Neural progenitor cell (in vitro differentiated cells): Measurements from ENCODE around the gene P3H1. TPM values are rescaled to one million over a fixed set of nuclear protein-coding genes. Genes with fewer than 3 reads are reported as not detected.
"Not testable (repeated sequence)": the region's sequence is repeated elsewhere in the genome, so short reads cannot be mapped to it uniquely, and the experiment has no call there.

Experiments used
- DNase-seq: peaks from one replicate; pipeline ENCODE4 v3.0.0-alpha.2; 2016; ENCODE audit warnings: low spot score
- H2AFZ ChIP-seq: fragments of 200-600 bp; sonication (generic); replicated peaks from 2 replicates; pipeline ENCODE4 v1.6.1; 2016; ENCODE audit warnings: antibody characterized with exemption
- H3F3A ChIP-seq: fragments of 200-600 bp; sonication (generic); 2 replicates; pipeline ENCODE4 v1.6.1; 2016; ENCODE audit warnings: antibody characterized with exemption, low read depth
- H3K27ac ChIP-seq: fragments of 200-600 bp; sonication (generic); 2 replicates; pipeline ENCODE4 v1.5.1; 2016; ENCODE audit warnings: mild to moderate bottlenecking
- H3K27me3 ChIP-seq: fragments of 200-600 bp; sonication (generic); 2 replicates; pipeline ENCODE4 v1.6.1; 2016; ENCODE audit warnings: mild to moderate bottlenecking, moderate library complexity
- H3K36me3 ChIP-seq: fragments of 200-600 bp; sonication (generic); 2 replicates; pipeline ENCODE4 v1.5.1; 2016
- H3K4me1 ChIP-seq: fragments of 200-600 bp; sonication (generic); 2 replicates; pipeline ENCODE4 v1.6.1; 2016; ENCODE audit warnings: mixed run types
- H3K4me2 ChIP-seq: fragments of 200-600 bp; sonication (generic); 2 replicates; pipeline ENCODE4 v1.6.1; 2016
- H3K4me3 ChIP-seq: fragments of 200-600 bp; sonication (generic); 2 replicates; pipeline ENCODE4 v1.5.1; 2016
- H3K79me2 ChIP-seq: fragments of 200-600 bp; sonication (generic); 2 replicates; pipeline ENCODE4 v1.6.1; 2016; ENCODE audit warnings: low read depth
- H3K9ac ChIP-seq: fragments of 200-600 bp; sonication (generic); 2 replicates; pipeline ENCODE4 v1.6.1; 2016
- H3K9me3 ChIP-seq: fragments of 200-600 bp; sonication (generic); 2 replicates; pipeline ENCODE4 v1.5.1; 2016; ENCODE audit warnings: low read depth
- H4K20me1 ChIP-seq: fragments of 200-600 bp; sonication (generic); 2 replicates; pipeline ENCODE4 v1.6.1; 2016; ENCODE audit warnings: low read depth
- H3K27ac Mint-ChIP-seq: 3 replicates; pipeline ENCODE4 v1.8.0; 2021; ENCODE audit warnings: mixed read lengths
- H3K27me3 Mint-ChIP-seq: 2 replicates; pipeline ENCODE4 v1.8.0; 2022; ENCODE audit warnings: low read depth, mild to moderate bottlenecking, inconsistent platforms, moderate library complexity, mixed read lengths; ENCODE audit not compliant: insufficient read depth
- H3K36me3 Mint-ChIP-seq: 3 replicates; pipeline ENCODE4 v1.8.0; 2021; ENCODE audit warnings: mixed read lengths
- H3K4me1 Mint-ChIP-seq: 3 replicates; pipeline ENCODE4 v1.8.0; 2021; ENCODE audit warnings: mixed read lengths
- H3K4me3 Mint-ChIP-seq: 3 replicates; pipeline ENCODE4 v1.8.0; 2021; ENCODE audit warnings: mild to moderate bottlenecking, moderate library complexity, mixed read lengths
- H3K9me3 Mint-ChIP-seq: 3 replicates; pipeline ENCODE4 v1.8.0; 2020; ENCODE audit warnings: mixed read lengths
- EZH2 ChIP-seq: fragments of 200-600 bp; sonication (generic); IDR thresholded peaks from 2 replicates; pipeline ENCODE4 v1.6.1; 2017; ENCODE audit warnings: antibody characterized with exemption, mild to moderate bottlenecking, moderate library complexity
- EZH2phosphoT487 ChIP-seq: fragments of 200-600 bp; sonication (generic); IDR thresholded peaks from 2 replicates; pipeline ENCODE4 v1.6.1; 2017; ENCODE audit warnings: antibody characterized with exemption
- total RNA-seq: library from RNA; depleted of rRNA; stranded (reverse); fragments of >200 nt; gene quantifications from 2 replicates; pipeline ENCODE4 v1.2.3, GENCODE V29; 2015; ENCODE audit warnings: low replicate concordance
- TF ChIP-seq, protein P1 (sequence below): fragments of 200-600 bp; sonication (generic); IDR thresholded peaks from 2 replicates; pipeline ENCODE4 v1.5.1; 2017; ENCODE audit warnings: antibody characterized with exemption, mild to moderate bottlenecking

Gene P3H1
- total RNA-seq, 1 donor from 2014 or later = 54.9 TPM

DNA sequence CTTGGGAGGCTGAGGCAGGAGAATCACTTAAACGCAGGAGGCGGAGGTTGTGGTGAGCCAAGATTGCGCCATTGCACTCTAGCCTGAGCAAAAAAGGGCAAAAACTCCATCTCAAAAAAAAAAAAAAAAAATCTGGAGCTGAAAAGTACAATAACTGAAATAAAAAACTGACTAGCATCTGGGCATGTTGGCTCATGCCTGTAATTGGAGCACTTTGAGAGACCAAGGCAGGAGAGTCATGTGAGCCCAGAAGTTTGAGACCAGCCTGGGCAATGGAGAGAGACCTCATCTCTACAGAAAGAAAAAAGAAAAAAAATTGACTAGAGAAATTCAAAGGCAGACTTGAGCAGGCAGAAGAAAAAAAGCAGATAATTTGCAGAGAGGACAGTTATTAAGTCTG lies 44.9 kb downstream of the P3H1 start:
- TF ChIP-seq EZH2 (no peak), EZH2phosphoT487 (no peak)
- TF ChIP-seq, protein P1, sequence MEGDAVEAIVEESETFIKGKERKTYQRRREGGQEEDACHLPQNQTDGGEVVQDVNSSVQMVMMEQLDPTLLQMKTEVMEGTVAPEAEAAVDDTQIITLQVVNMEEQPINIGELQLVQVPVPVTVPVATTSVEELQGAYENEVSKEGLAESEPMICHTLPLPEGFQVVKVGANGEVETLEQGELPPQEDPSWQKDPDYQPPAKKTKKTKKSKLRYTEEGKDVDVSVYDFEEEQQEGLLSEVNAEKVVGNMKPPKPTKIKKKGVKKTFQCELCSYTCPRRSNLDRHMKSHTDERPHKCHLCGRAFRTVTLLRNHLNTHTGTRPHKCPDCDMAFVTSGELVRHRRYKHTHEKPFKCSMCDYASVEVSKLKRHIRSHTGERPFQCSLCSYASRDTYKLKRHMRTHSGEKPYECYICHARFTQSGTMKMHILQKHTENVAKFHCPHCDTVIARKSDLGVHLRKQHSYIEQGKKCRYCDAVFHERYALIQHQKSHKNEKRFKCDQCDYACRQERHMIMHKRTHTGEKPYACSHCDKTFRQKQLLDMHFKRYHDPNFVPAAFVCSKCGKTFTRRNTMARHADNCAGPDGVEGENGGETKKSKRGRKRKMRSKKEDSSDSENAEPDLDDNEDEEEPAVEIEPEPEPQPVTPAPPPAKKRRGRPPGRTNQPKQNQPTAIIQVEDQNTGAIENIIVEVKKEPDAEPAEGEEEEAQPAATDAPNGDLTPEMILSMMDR = no peak
- Histone ChIP-seq H3K79me2 (no peaks in the 10 kb centered on the region), H3K36me3 (no peaks in the 10 kb centered on the region), H3K9ac (no peak overlapping the region), H3K4me2 (no peak overlapping the region), H3K9me3 (no peaks in the 10 kb centered on the region), H2AFZ (no peak overlapping the region), H4K20me1 (no peaks in the 10 kb centered on the region), H3K4me1 (no peaks in the 10 kb centered on the region), H3K4me3 (no peak overlapping the region), H3K27ac (no peak overlapping the region), H3F3A (peaks cover 7% of the 10 kb centered on the region), H3K27me3 (no peaks in the 10 kb centered on the region)
- Mint-ChIP-seq H3K4me3 (no peak overlapping the region), H3K36me3 (peaks cover 23% of the 10 kb centered on the region), H3K9me3 (peaks cover 10% of the 10 kb centered on the region), H3K27me3 (no peaks in the 10 kb centered on the region), H3K27ac (no peak overlapping the region), H3K4me1 (no peaks in the 10 kb centered on the region)
- DNase-seq = no peak

DNA sequence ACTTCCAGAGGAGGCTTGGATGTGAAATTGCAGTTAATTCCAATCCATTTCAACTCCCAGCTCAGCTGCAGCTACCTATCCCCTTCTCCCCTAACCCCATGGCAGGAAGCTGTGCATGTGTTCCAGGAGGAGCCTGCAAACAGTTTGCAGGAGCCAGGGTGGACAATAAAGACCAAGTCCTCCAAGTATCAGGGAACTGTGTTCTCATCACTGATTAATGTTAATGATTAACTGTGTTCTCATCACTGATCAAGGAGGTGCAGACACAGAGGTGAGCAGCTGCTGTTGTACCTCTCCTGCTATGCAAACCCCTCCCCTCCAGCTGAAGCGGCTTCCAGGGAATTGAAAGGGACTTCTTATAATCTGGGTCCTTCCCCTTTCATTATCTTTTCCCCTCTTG lies 46.0 kb downstream of the P3H1 start:
- Histone ChIP-seq H3K4me3 (no peak overlapping the region), H3K4me1 (no peaks in the 10 kb centered on the region), H4K20me1 (peaks cover 4% of the 10 kb centered on the region), H3K9ac (no peak overlapping the region), H3K27me3 (no peaks in the 10 kb centered on the region), H3K36me3 (no peaks in the 10 kb centered on the region), H3K79me2 (no peaks in the 10 kb centered on the region), H3K4me2 (no peak overlapping the region), H3F3A (peaks cover 7% of the 10 kb centered on the region), H2AFZ (no peak overlapping the region), H3K9me3 (no peaks in the 10 kb centered on the region), H3K27ac (no peak overlapping the region)
- Mint-ChIP-seq H3K27ac (no peak overlapping the region), H3K27me3 (no peaks in the 10 kb centered on the region), H3K4me3 (no peak overlapping the region), H3K9me3 (peaks cover 10% of the 10 kb centered on the region), H3K4me1 (no peaks in the 10 kb centered on the region), H3K36me3 (peaks cover 30% of the 10 kb centered on the region)
- no peak for DNase-seq
- TF ChIP-seq, protein P1 = no peak
- TF ChIP-seq EZH2 (no peak), EZH2phosphoT487 (no peak)

DNA sequence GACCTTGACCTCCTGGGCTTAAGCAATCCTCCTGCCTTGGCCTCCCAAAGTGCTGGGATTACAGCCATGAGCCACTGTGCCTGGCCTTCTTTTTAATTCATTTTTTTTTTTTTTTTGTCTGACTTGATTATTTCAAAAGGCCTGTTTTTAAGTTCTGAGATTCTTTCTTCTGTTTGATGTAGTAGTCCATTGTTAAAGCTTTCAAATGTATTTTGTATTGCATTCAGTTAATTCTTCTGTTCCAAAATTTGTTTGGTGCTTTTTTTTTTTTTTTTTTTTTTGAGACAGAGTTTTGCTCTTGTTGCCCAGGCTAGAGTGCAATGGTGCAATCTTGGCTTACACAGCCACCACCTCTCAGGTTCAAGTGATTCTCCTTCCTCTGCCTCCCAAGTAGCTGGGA lies 52.4 kb downstream of the P3H1 start:
- Mint-ChIP-seq H3K36me3 (peaks cover 69% of the 10 kb centered on the region), H3K9me3 (peaks cover 45% of the 10 kb centered on the region)
- Histone ChIP-seq H3F3A (peaks cover 15% of the 10 kb centered on the region), H3K79me2 (peaks cover 53% of the 10 kb centered on the region), H3K36me3 (peaks cover 14% of the 10 kb centered on the region)
- not testable (repeated sequence) for H3K4me3 ChIP-seq, H2AFZ ChIP-seq, DNase-seq, H3K9me3 ChIP-seq, H3K9ac ChIP-seq, H3K27ac Mint-ChIP-seq, H3K27me3 ChIP-seq, H3K4me1 Mint-ChIP-seq, H3K4me3 Mint-ChIP-seq, H3K4me1 ChIP-seq, H3K27ac ChIP-seq, H3K4me2 ChIP-seq, H4K20me1 ChIP-seq, H3K27me3 Mint-ChIP-seq

DNA sequence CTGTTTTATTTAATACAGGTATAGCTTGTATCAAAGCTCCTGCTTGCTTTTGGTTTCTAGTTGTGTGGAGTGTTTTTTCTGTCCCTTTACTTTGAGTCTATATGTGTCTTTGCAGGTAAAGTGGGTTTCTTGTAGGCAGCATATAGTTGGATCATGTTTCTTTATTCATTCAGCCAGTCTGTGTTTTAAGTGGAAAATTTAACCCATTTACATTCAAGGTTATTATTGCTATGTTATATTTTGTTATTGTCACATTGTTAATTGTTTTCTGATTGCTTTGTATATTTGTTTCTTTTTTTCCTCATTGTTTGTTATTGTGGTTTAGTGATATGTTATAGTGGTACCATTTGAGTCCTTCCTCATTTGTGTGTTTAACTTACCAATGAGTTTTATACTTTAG lies 53.5 kb downstream of the P3H1 start:
- Histone ChIP-seq H3F3A (peaks cover 12% of the 10 kb centered on the region), H3K27me3 (no peaks in the 10 kb centered on the region), H3K36me3 (peaks cover 14% of the 10 kb centered on the region), H3K4me1 (no peaks in the 10 kb centered on the region), H3K4me2 (no peak overlapping the region), H3K79me2 (peaks cover 62% of the 10 kb centered on the region), H3K27ac (no peak overlapping the region), H2AFZ (no peak overlapping the region), H4K20me1 (peaks cover 9% of the 10 kb centered on the region), H3K4me3 (no peak overlapping the region), H3K9ac (no peak overlapping the region), H3K9me3 (no peaks in the 10 kb centered on the region)
- Mint-ChIP-seq H3K9me3 (peaks cover 48% of the 10 kb centered on the region), H3K36me3 (peaks cover 73% of the 10 kb centered on the region), H3K27me3 (no peaks in the 10 kb centered on the region), H3K27ac (no peak overlapping the region), H3K4me1 (no peaks in the 10 kb centered on the region), H3K4me3 (no peak overlapping the region)
- TF ChIP-seq, protein P1 = no peak
- no peak for TF ChIP-seq EZH2phosphoT487
- no peak for TF ChIP-seq EZH2
- no peak for DNase-seq

DNA sequence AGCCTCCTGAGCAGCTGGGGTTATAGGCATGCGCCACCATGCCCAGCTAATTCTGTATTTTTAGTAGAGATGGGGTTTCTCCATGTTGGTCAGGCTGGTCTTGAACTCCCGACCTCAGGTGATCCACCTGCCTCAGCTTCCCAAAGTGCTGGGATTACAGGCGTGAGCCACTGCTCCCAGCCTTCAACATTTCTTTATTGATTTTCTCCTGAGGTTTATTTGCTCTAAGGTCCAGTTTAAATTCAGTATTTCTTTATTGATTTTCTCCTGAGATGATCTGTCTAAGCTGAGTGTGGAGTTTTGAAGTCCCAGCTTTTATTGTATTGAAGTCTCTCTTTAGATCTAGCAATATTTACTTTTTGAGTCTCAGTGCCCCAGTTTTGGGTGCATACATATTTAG lies 54.0 kb downstream of the P3H1 start:
- H3K4me1 Mint-ChIP-seq, H3K9me3 ChIP-seq, H3K4me3 ChIP-seq, H3K4me1 ChIP-seq, H3K9ac ChIP-seq, DNase-seq, H3K27ac ChIP-seq, H3K27me3 ChIP-seq, H2AFZ ChIP-seq, H3K4me2 ChIP-seq, H3K27me3 Mint-ChIP-seq, H3K27ac Mint-ChIP-seq, H3K4me3 Mint-ChIP-seq, H4K20me1 ChIP-seq: not testable (repeated sequence)
- H3F3A ChIP-seq = peaks cover 14% of the 10 kb centered on the region
- peaks cover 67% of the 10 kb centered on the region for H3K79me2 ChIP-seq
- Mint-ChIP-seq H3K36me3 (peaks cover 74% of the 10 kb centered on the region), H3K9me3 (peaks cover 50% of the 10 kb centered on the region)
- H3K36me3 ChIP-seq = peaks cover 14% of the 10 kb centered on the region
